VCaP (cell line): ENCODE results near the gene P4HB.

Experiments
- H3K27ac ChIP-seq: fragments of 450-650 bp; 2 replicates; pipeline ENCODE4 v1.5.1; 2017
- CTCF ChIP-seq: fragments of 450-650 bp; conservative IDR thresholded peaks from 2 replicates; pipeline ENCODE4 v1.5.1; 2017; ENCODE audit warnings: mild to moderate bottlenecking, moderate library complexity

P4HB gene

GRCh38 chr17:81854974-81855774 lies 5.2 kb downstream of the P4HB start:
- TF ChIP-seq CTCF: peak; percentile 18; the same call in 1 of the 2 replicates
- peak overlapping the region; percentile 100 for H3K27ac ChIP-seq

DNA sequence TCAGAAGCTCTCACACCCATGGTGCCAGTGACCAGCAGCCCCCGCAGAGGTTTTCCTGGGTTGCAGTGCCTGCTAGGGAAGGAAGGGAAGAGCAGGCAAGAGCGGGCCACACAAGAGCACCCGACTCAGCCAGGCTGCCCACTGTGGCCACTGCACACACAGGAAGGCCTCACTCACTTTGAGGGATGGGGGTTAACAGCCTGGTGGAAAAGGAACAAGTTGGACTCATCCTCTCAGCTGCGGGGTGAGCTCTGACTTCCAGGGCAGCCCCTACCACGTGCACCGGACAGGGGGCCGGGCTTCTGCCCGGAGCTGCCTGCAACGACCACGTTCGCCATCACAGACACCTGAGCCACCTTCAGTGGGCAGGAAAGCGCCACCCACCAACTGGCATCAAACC lies 8.1 kb downstream of the P4HB start:
- no peak for TF ChIP-seq CTCF
- 0 out of 2 replicates have a peak overlapping the region, but pooled peaks have one; percentile 14 for H3K27ac ChIP-seq

DNA sequence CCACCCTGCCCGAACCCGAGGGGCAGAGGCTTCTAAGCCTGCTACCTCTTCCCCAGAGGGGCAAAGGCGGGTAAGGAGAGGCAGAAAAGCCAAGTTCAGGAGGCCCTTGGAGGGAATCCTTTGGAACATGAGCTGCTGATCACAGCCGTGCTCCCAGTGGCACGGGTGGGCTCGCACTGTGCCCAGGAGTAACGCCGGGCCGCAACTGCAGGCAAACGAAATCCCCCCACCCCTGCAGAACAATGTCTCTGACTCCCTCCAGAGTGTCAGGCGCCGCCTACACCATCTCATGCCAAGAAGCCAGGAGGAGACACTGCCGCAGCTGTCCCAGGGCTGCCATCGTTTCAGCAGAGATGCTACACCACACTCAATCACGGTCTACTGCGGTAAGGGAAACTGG lies 8.9 kb downstream of the P4HB start:
- 0 out of 2 replicates have a peak overlapping the region, but pooled peaks have one; percentile 15 for H3K27ac ChIP-seq
- no peak for TF ChIP-seq CTCF

GRCh38 chr17:81849457-81849856 lies 10.9 kb downstream of the P4HB start:
- H3K27ac ChIP-seq: peak overlapping the region; percentile 71
- TF ChIP-seq CTCF: no peak

DNA sequence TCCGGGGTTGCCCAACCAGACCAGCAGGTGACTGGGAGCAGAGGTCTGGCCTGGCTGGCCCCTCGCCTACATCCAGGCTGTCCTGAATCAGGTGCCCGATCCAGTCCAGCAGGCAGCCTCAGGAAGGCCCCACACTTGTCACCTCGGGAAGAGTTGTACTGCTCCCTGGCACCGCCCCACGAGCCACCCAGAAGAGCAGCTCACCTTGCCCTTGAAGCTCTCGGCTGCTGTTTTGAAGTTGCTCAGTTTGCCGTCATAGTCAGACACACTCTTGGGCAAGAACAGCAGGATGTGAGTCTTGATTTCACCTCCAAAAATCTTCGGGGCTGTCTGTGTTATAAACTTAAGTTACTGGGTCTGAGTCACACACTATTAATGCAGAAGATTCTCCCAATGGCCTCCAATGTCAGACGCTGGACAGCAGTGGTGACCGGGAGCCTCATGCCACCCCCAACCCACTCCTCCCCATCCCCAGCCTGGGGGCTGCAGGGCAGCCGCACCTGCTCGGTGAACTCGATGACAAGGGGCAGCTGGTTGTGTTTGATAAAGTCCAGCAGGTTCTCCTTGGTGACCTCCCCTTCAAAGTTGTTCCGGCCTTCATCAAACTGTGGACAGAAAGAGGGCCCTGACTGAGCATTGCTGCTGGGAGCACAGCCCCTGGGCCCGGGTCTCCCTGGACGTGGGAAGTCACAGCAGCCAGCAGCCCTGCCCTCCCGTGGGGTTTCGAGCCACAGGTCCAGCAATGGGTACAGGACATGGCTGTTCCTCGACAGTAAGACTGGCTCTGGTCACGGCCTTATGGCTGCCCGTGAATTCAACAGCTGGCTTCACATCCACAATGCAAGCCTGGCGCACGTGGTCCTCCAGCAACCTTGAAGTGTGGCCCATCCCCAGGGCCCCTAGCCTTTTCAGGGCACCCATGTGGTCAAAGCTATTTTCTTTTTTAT lies 13.3 kb downstream of the P4HB start:
- H3K27ac ChIP-seq: peak overlapping the region; percentile 71
- TF ChIP-seq CTCF: no peak

DNA sequence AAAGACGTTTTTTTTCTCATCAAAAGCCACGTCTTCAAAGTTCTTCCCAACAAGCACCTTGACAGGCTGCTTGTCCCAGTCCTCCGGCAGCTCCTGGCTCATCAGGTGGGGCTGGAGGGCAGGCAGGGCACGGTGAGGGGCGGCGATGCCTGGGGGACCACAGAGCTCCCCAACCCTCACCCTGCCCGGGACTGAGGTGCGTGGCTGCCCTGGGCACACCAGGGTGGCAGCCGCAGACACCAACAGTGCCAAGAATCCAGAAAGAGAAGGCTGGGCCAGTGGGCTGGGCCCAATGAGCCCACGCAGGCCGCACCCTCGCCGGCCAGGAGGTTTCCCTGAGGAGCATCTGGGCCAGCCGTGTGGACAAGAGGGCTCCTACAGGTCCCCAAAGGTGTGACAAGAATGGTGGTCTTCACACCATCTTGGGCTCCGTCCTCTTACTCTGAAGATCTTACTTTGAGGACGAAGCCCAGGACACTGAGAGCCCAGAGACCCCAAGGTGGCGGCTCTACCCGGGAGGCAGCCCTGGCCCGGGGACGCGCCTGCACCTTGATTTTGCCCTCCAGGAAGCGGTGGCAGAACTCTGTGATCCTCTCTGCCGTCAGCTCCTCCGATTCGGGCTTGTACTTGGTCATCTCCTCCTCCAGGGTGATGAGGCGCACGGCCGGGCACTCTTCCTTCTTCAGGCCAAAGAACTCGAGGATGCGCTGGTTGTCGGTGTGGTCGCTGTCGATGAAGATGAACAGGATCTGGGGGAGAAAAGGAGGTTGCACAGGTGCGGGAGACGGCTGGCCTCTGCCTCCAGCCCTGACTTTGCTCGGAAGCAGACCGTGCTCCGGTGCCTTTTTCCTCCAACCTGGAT lies 14.2 kb downstream of the P4HB start:
- H3K27ac ChIP-seq: peak overlapping the region; percentile 71
- TF ChIP-seq CTCF: no peak
